ENCODE measurements around the gene STARD10. TPM values are rescaled to one million over a fixed set of nuclear protein-coding genes. Genes with fewer than 3 reads are reported as not detected.

STARD10 gene
- total and polyA plus RNA-seq, 8 donors = 99.5 to 366 (median 164) TPM

GRCh38 chr11:72706579-72706978 lies 87.3 kb downstream of the STARD10 start:
- peaks cover 0 to 71% (median 5%) of the 10 kb centered on the region in 3 donors for H3K36me3 ChIP-seq
- intact Hi-C loops (cut with DNase I) = no loop called here
- no peak for FAIRE-seq
- TF ChIP-seq, protein P1, sequence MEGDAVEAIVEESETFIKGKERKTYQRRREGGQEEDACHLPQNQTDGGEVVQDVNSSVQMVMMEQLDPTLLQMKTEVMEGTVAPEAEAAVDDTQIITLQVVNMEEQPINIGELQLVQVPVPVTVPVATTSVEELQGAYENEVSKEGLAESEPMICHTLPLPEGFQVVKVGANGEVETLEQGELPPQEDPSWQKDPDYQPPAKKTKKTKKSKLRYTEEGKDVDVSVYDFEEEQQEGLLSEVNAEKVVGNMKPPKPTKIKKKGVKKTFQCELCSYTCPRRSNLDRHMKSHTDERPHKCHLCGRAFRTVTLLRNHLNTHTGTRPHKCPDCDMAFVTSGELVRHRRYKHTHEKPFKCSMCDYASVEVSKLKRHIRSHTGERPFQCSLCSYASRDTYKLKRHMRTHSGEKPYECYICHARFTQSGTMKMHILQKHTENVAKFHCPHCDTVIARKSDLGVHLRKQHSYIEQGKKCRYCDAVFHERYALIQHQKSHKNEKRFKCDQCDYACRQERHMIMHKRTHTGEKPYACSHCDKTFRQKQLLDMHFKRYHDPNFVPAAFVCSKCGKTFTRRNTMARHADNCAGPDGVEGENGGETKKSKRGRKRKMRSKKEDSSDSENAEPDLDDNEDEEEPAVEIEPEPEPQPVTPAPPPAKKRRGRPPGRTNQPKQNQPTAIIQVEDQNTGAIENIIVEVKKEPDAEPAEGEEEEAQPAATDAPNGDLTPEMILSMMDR (IDR thresholded peaks at IDR 0.05) = no peak
- WGBS, 2 donors = 90 to 98% methylated on average over 5 of the region's 5 CpGs
- DNase-seq = no peak
- no peak overlapping the region for H3K27ac ChIP-seq
- H3K4me1 ChIP-seq = no peaks in the 10 kb centered on the region
- H3K27me3 ChIP-seq = no peaks in the 10 kb centered on the region
- no peak overlapping the region for H3K4me3 ChIP-seq
- H3K9me3 ChIP-seq = no peaks in the 10 kb centered on the region
- ATAC-seq = no peak

- DNase-seq (no peak), ATAC-seq (no peak), FAIRE-seq (no peak)
- H3K27ac ChIP-seq = no peak overlapping the region
- TF ChIP-seq, protein P1 (IDR thresholded peaks at IDR 0.05) = no peak
- peaks cover 4 to 71% (median 5%) of the 10 kb centered on the region in 3 donors for H3K36me3 ChIP-seq
- WGBS, 2 donors = 84 to 90% methylated on average over 11 to 12 of the region's 12 CpGs
- intact Hi-C loops (cut with DNase I) = no loop called here
- no peak overlapping the region for H3K4me3 ChIP-seq
- no peaks in the 10 kb centered on the region for H3K4me1 ChIP-seq
- H3K9me3 ChIP-seq = no peaks in the 10 kb centered on the region
- H3K27me3 ChIP-seq = no peaks in the 10 kb centered on the region
Measured at GRCh38 chr11:72705442-72706365, 88.1 kb downstream of the STARD10 start.

DNA sequence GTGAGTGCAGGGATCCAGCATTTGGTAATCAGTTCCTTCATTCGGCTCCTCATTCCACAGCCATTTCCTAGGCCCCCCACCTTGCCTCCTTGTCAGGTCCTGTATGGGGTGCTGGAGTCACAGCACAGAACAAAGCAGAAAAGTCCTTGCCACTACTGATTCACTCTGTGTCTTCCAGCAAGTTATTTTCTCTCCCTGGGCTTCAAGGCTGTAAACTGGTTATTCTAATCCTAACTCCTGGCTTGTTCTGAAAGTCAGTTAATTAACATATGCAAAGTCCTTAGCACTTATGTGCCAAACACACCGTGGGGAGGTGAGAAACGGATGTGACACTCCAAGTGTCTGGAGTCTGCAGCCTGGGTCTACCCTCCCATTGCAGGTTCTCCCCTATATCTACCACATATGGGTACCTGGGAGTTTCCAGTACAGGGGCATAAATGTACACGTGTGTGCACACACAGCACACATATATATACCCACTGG lies 89.0 kb downstream of the STARD10 start:
- no peak overlapping the region for H3K4me3 ChIP-seq
- no peak overlapping the region for H3K27ac ChIP-seq
- ATAC-seq (no peak), DNase-seq (no peak), FAIRE-seq (no peak)
- no peaks in the 10 kb centered on the region for H3K9me3 ChIP-seq
- 68 to 73% methylated on average over 4 of the region's 4 CpGs for WGBS, 2 donors
- intact Hi-C loops (cut with DNase I) = no loop called here
- TF ChIP-seq, protein P1 (IDR thresholded peaks at IDR 0.05) = no peak
- H3K36me3 ChIP-seq = peaks cover 5 to 69% (median 11%) of the 10 kb centered on the region in 3 donors
- no peaks in the 10 kb centered on the region for H3K4me1 ChIP-seq
- H3K27me3 ChIP-seq = no peaks in the 10 kb centered on the region

Small RNA genes within 50 kb of the gene (microRNA-seq; reads per million reads assigned to microRNA genes)
- gene MIR4692 = 0 reads per million in 2 donors

Other genes with a start within 250 kb of the STARD10 start
- 1 to 10 TPM; 2.1 to 4.9 (median 3.9) TPM for gene PDE2A, start 119.6 kb downstream of the STARD10 start, total RNA-seq
- 10 to 100 TPM; 12.8 to 16.3 TPM for gene PDE2A, start 119.6 kb downstream of the STARD10 start, polyA plus RNA-seq
- gene ARAP1, start 41.6 kb downstream of the STARD10 start, total RNA-seq = 10 to 100 TPM; 21.5 to 72.0 (median 34.4) TPM
- gene ARAP1, start 41.6 kb downstream of the STARD10 start, polyA plus RNA-seq = 10 to 100 TPM; 69.1 to 73.5 TPM
- gene ATG16L2, start 20.4 kb upstream of the STARD10 start, total RNA-seq = 10 to 100 TPM in 5 of 6 donors, 1 to 10 TPM in 1; 4.5 to 31.7 (median 11.6) TPM
- gene ATG16L2, start 20.4 kb upstream of the STARD10 start, polyA plus RNA-seq = 10 to 100 TPM; 67.5 to 75.7 TPM

Data from pancreas (tissue), 10 donors.